ENCODE results near the gene MREG. TPM values are rescaled to one million over a fixed set of nuclear protein-coding genes. Genes with fewer than 3 reads are reported as not detected.

MREG gene
- total RNA-seq, 1 donor from 2014 or later, result 5.7 TPM

DNA sequence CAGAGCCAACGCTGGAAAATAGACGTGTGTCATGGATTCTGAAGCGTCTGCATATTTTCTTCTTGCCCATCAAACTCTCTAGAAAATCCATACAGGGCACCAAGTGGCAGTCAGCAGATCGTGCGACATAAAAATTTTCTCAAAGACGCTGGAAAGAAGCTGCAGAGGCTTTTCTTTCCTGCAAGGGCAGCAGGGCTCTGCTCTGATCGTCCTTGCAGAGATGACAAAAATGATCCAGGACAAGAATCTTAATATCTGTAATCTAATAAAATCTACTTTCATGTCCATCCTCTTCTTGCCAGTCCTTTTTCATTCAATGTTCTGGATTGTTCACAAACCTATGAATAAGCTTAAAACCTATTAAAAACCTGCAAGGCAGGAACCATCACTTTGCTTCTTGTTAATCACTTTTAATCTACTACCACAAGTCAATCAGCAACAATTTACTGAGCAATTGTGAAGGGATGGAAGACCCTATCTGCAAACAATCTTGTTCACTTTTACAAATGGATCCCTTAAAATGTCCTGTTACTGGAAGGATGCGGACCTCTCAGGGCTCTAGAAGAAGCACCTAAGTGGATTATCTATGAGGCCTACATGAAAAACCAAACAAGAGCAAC, 93.6 kb downstream of the MREG start:
- DNase-seq (ENCODE audit: low spot score), result no peak

- DNase-seq (ENCODE audit: low spot score), result no peak
Measured at GRCh38 chr2:215918901-215919599, 94.3 kb downstream of the MREG start.

GRCh38 chr2:215917953-215918620, 95.3 kb downstream of the MREG start:
- DNase-seq (ENCODE audit: low spot score), result no peak

DNA sequence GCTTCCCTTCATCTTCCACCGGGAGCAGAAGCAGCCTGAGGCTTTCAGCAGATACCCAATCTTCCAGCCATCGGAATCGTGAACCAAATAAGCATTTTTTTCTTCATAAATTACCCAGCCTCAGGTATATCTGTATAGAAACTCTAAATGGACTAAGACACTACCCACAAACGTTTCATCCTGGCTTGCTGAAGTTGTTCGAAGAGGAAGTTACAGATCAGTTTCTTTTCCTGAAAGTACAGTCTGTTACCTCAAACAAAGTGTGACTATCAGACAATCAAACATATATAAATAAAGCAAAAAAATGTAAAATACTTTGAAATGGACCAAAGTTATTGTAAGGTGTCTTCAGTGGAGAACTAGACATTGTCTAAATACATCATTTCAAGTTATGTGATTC, 97.9 kb downstream of the MREG start:
- no peak for DNase-seq (ENCODE audit: low spot score)

- DNase-seq (ENCODE audit: low spot score), result no peak
Measured at GRCh38 chr2:215914777-215915165, 98.6 kb downstream of the MREG start.

DNA sequence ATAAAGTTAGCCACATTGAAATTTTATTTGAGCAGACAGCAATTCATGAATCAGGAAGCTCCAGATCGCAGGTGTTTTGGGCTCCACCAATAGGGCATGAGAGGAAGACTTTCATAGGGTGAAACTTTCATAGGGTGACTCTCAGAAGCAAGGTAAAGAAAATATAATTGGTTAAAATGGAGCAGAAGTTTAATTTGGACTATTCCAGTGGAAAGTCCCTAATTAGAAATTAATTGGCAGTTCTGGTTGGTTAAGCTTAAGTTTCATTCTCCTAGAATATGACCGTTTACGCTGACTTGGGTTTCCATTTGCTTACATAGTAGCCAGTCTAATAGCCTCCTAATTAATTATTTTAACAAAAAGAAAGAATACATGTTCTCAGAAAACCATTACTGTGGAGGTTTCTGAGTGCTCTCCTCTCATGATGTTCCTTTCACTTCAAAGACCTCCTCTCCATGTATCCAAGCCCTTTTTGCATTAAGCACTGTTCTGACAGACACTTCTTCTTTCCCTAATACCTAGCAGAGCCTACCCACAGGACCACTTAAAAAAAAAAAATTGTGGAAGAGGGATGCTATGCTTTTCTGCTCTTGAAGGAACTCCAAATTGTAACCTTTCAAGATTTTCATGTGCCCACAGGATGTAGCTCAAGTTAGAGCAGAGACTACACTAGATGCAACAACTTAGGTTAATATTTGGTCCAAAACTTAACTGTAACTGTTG, 99.1 kb downstream of the MREG start:
- DNase-seq (ENCODE audit: low spot score), result no peak

DNA sequence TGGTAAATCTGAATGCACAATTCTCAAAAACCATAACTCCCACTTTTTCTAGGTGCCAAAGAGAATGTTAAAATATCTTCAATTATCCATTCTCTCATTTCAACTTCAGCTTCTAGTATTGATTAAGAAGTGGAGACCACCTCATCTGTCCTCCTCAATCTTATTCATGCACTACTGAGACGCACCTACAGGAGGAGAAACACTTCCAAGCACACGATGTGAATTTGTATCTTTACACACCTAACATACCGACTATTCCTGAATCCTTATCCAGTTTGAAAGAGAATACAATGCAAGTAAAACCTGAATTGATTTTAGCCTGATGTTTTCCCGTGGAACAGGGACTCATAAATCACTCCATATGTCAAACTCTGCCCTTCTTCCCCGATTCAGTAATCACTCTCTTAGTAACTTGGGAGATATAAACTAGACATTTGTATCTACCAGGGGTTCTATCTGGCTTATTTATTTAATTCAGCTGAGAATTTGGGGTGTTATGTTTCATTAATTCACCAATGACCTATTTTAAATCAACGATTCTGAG, 101.0 kb downstream of the MREG start:
- DNase-seq (ENCODE audit: low spot score), result no peak

GRCh38 chr2:215911301-215912085, 101.9 kb downstream of the MREG start:
- DNase-seq (ENCODE audit: low spot score), result no peak

DNA sequence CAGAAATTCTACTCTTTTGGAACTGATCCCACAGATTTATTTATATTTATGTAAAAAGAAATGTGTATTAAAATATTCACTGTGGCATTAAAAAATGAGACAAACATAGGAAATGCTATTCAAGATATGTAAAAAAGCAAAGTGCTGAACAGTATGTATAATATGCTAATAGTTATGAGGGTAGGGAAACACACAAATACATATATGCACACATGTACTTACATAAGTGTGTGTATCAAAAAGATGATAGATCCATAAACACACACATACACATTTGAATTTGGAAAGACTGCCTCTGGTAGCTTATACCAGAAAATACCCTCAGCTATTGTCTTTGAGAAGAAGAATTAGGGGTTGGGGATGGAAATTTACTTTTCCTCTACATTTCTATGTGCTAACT, 103.2 kb downstream of the MREG start:
- DNase-seq (ENCODE audit: low spot score), result no peak

DNA sequence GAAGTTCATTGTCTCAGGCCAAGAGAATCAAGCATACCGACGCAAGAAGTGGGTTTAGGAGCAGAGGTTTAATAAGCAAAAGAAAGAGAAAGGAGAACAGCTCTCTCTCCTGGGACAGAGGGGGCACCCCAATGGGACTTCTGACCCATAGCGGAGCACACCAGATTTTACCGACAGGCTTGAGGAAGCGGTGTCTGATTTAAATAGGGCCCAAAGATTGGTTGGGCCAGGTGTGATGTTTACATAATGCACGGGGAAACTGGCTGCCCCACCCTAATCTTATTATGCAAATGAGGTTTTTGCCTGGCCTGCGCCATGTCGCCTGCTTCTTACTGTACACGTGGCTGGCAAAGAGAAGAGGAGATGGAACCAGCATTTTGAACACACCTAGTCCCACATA, 106.2 kb downstream of the MREG start:
- no peak for DNase-seq (ENCODE audit: low spot score)

DNA sequence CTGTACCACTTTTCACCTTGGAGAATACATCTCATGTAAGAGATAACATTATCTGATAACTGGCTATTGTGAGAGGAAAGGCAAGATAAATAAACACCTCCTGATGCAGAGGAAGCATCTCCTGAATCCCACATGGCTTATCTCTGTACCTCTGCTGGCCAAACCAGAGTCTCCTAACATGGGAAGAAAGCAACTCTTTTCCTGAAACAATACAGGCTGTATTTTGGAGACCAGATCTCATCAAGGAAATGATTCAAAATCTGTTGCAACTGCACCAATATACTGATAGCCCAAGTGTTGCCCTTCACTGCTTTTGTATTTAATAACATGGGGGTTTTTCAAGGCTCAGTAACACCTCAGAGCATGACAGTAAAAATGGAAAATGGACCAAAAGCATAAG, 106.9 kb downstream of the MREG start:
- DNase-seq (ENCODE audit: low spot score), result no peak

GRCh38 chr2:215905691-215906090, 107.7 kb downstream of the MREG start:
- no peak for DNase-seq (ENCODE audit: low spot score)

DNA sequence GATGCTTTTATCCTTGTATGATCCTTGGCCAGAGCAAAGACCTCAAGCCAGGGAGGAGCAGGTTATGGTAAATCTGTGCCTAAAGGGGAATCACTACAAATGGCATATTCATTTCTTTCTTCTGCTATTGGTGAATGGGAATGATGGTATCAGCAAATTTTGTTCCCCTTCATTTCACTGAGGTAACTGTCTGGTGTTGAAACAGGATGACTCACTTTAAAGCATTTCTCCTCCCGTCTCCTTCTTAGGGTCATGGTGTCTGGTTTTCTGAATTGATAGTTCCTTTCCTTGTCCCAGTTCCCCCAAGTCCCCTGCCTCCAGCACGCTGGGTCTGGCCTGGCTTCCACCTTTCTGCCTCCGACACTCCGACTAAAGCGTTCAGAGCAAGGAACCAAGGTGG, 109.2 kb downstream of the MREG start:
- DNase-seq (ENCODE audit: low spot score), result no peak

DNA sequence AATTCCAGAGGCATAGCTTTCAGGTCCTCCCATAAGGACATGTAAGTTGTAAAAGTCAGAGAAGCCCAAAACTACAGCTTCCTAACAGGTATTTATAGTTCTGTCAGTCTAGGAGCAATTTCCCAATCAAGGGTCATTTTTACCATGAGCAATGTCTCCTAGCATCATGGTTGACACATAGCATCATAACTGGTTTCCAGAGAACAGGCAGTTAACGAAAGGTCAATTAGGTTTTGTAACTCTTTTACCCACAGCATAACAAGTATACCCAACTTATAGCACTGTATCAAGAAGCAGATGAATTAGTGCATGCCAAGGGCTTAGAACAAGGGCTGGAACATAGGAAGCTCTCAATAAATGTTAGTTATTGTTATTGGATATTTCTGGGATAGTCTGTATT, 110.1 kb downstream of the MREG start:
- DNase-seq (ENCODE audit: low spot score), result no peak

GRCh38 chr2:215901796-215902195, 111.6 kb downstream of the MREG start:
- DNase-seq (ENCODE audit: low spot score), result no peak

DNA sequence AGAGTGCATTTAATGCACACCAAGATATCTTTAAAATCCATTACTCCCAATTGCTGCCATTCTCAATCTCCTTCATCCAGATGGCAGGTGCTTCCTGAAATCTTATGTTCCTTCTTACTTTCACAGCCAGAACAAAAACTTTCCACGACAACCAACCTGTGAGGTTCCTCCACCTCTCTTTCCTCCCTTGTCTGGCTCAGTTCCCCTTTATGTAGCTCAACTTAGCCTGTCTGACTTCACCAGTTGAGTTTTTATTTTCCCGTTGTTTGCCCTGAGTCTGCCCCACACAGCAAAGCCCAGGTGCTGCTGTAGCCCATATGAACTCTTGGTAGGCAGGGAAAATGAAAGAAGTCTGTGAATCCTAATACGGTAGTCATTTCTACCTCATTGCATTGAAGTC, 112.5 kb downstream of the MREG start:
- DNase-seq (ENCODE audit: low spot score), result no peak

GRCh38 chr2:215900203-215900611, 113.1 kb downstream of the MREG start:
- no peak for DNase-seq (ENCODE audit: low spot score)

GRCh38 chr2:215899141-215900074, 113.9 kb downstream of the MREG start:
- DNase-seq (ENCODE audit: low spot score), result no peak

- no peak for DNase-seq (ENCODE audit: low spot score)
Measured at GRCh38 chr2:215898363-215898762, 115.0 kb downstream of the MREG start.

- DNase-seq (ENCODE audit: low spot score), result no peak
Measured at GRCh38 chr2:215896921-215897320, 116.4 kb downstream of the MREG start.
